Measurements from ENCODE around the gene LAMC3. TPM values are rescaled to one million over a fixed set of nuclear protein-coding genes. Genes with fewer than 3 reads are reported as not detected.
"Not testable (repeated sequence)": the region's sequence is repeated elsewhere in the genome, so short reads cannot be mapped to it uniquely, and the experiment has no call there.

The LAMC3 gene
- total RNA-seq, 1 experiment from 2014 or later: not detected

DNA sequence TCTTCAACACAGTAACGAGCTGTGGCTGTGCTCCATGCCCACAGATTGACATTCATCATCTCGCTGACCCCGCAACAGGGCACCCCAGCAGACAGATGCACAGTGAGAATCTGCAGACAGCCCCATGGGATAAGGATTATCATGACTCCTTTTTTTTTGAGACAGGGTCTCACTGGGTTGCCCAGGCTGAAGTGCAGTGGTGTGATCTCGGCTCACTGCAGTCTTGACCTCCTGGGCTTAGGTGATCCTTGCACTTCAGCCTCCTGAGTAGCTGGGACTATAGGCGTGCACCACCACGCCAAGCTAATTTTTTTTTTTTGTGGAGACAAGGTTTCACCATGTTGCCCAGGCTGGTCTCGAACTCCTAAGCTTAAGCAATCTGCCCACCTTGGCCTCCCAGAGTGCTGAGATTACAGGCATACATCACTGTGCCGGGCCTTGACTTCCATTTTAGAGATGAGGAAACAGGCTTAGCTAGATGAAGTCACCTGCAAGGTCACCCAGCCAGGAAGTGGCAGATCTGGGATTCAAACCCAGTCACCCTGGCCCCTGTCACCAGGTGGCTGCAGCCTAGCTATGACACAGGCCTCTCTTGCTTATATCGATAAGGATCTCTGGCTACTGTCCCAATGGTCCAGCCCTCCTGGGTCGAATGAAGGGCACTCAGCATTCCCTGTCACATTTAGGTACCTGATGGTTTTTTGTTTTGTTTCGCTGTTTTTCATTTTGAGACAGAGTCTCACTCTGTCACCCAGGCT, 92.4 kb downstream of the LAMC3 start:
- H3K4me3 ChIP-seq: no peak overlapping the region
- no peak overlapping the region for H3K27ac ChIP-seq
- no peak for DNase-seq (ENCODE audit: low read depth in 1 of 2, low spot score in 2 of 2)
- H3K36me3 ChIP-seq: no peaks in the 10 kb centered on the region
- peaks cover 15% of the 10 kb centered on the region for H3K27me3 ChIP-seq (replicated peaks)
- H3K9me3 ChIP-seq (replicated peaks): no peaks in the 10 kb centered on the region
- H3K4me1 ChIP-seq (replicated peaks): peaks cover 11% of the 10 kb centered on the region

- Histone ChIP-seq H3K4me1 (replicated peaks) (peaks cover 11% of the 10 kb centered on the region), H3K36me3 (no peaks in the 10 kb centered on the region), H3K27ac (no peak overlapping the region), H3K4me3 (no peak overlapping the region), H3K27me3 (replicated peaks) (0 out of 2 replicates have a peak, but pooled peaks cover under 1% of the 10 kb centered on the region), H3K9me3 (replicated peaks) (no peaks in the 10 kb centered on the region)
- no peak for DNase-seq (ENCODE audit: low read depth in 1 of 2, low spot score in 2 of 2)
Observed at GRCh38 chr9:131103024-131103423, 94.0 kb downstream of the LAMC3 start.

GRCh38 chr9:131103535-131103934, 94.6 kb downstream of the LAMC3 start:
- no peak for DNase-seq (ENCODE audit: low read depth in 1 of 2, low spot score in 2 of 2)
- H3K27ac ChIP-seq: no peak overlapping the region
- no peaks in the 10 kb centered on the region for H3K9me3 ChIP-seq (replicated peaks)
- H3K4me3 ChIP-seq: no peak overlapping the region
- no peaks in the 10 kb centered on the region for H3K36me3 ChIP-seq
- peaks cover 11% of the 10 kb centered on the region for H3K4me1 ChIP-seq (replicated peaks)
- no peaks in the 10 kb centered on the region for H3K27me3 ChIP-seq (replicated peaks)

DNA sequence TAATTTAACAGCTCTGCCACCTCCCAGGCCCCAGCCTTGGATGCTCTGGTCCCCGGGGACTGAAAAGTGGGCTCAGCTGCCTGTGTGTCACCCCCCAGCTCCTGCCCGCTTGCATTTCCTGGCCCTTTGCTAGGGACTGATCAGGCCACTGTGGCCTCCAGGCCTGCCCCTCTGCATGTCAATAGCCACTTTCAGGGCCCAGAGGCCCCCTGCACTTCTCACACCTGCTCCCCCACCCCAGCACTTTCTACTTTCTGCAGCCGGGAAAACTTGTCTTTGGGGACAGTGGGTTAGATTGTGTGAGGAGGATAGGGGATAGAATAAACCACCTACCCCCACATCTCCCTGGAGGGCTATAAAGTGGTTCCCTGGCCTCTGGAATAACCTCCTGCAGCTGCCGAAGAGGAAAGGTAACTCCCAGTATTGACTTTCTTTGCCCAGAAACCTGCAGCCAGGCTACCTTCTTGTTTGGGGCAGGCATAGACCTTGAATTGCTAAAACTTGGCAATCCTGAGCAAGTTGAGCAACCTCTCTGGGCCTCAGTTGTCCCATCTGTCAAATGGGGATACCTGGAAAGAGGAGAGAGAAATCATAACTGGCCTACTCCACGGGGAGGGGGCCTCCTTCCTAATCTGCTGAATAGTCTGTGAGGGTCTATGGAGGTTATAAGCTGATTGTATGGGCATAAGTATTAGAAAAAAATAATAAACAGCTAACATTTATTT, 95.2 kb downstream of the LAMC3 start:
- no peak for DNase-seq (ENCODE audit: low read depth in 1 of 2, low spot score in 2 of 2)
- Histone ChIP-seq H3K27me3 (replicated peaks) (no peaks in the 10 kb centered on the region), H3K36me3 (no peaks in the 10 kb centered on the region), H3K9me3 (replicated peaks) (no peaks in the 10 kb centered on the region), H3K4me1 (replicated peaks) (peaks cover 11% of the 10 kb centered on the region), H3K27ac (no peak overlapping the region), H3K4me3 (no peak overlapping the region)

DNA sequence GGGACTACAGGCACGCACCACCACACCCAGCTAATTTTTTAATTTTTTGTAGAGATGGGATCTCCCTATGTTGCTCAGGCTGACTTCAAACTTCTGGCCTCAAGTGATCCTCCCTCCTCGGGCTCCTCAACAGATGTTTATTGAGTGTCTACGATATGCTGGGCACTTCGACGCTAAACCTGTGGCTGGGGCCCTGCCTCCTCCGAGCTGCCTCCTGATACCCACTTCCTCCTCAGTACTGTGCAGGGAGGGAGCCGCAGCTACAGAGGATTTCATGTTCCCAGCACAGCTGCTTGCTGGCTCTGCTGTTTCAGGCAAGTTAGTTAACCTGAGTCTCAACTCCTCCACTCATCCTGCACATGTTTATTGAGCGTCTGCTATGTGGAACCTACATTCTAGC, 97.0 kb downstream of the LAMC3 start:
- Histone ChIP-seq H3K4me3 (no peak overlapping the region), H3K27me3 (replicated peaks) (no peaks in the 10 kb centered on the region), H3K9me3 (replicated peaks) (no peaks in the 10 kb centered on the region), H3K4me1 (replicated peaks) (peaks cover under 1% of the 10 kb centered on the region; the same call in 1 of the 2 replicates), H3K27ac (no peak overlapping the region), H3K36me3 (no peaks in the 10 kb centered on the region)
- DNase-seq (ENCODE audit: low read depth in 1 of 2, low spot score in 2 of 2): no peak

GRCh38 chr9:131107760-131108159, 98.8 kb downstream of the LAMC3 start:
- Histone ChIP-seq H3K4me3 (no peak overlapping the region), H3K27ac (no peak overlapping the region), H3K27me3 (replicated peaks) (no peaks in the 10 kb centered on the region), H3K9me3 (replicated peaks) (no peaks in the 10 kb centered on the region), H3K36me3 (no peaks in the 10 kb centered on the region), H3K4me1 (replicated peaks) (no peaks in the 10 kb centered on the region)
- DNase-seq (ENCODE audit: low read depth in 1 of 2, low spot score in 2 of 2): no peak

GRCh38 chr9:131111186-131111853, 102.3 kb downstream of the LAMC3 start:
- Histone ChIP-seq H3K4me1 (replicated peaks) (no peaks in the 10 kb centered on the region), H3K36me3 (no peaks in the 10 kb centered on the region), H3K9me3 (replicated peaks) (no peaks in the 10 kb centered on the region), H3K4me3 (no peak overlapping the region), H3K27ac (no peak overlapping the region), H3K27me3 (replicated peaks) (no peaks in the 10 kb centered on the region)
- DNase-seq (ENCODE audit: low read depth in 1 of 2, low spot score in 2 of 2): no peak

GRCh38 chr9:131111854-131112311, 102.9 kb downstream of the LAMC3 start:
- no peak for DNase-seq (ENCODE audit: low read depth in 1 of 2, low spot score in 2 of 2)
- Histone ChIP-seq H3K4me1 (replicated peaks) (no peaks in the 10 kb centered on the region), H3K36me3 (no peaks in the 10 kb centered on the region)

GRCh38 chr9:131112374-131113154, 103.6 kb downstream of the LAMC3 start:
- H3K27ac ChIP-seq: no peak overlapping the region
- H3K36me3 ChIP-seq: no peaks in the 10 kb centered on the region
- no peak overlapping the region for H3K4me3 ChIP-seq
- no peaks in the 10 kb centered on the region for H3K4me1 ChIP-seq (replicated peaks)
- H3K9me3 ChIP-seq (replicated peaks): no peaks in the 10 kb centered on the region
- no peaks in the 10 kb centered on the region for H3K27me3 ChIP-seq (replicated peaks)
- DNase-seq (ENCODE audit: low read depth in 1 of 2, low spot score in 2 of 2): no peak

More at GRCh38 chr9:131111854-131112311, 102.9 kb downstream of the LAMC3 start:
- no peaks in the 10 kb centered on the region for H3K27me3 ChIP-seq (replicated peaks)
- H3K4me3 ChIP-seq: no peak overlapping the region
- no peak overlapping the region for H3K27ac ChIP-seq
- H3K9me3 ChIP-seq (replicated peaks): no peaks in the 10 kb centered on the region

DNA sequence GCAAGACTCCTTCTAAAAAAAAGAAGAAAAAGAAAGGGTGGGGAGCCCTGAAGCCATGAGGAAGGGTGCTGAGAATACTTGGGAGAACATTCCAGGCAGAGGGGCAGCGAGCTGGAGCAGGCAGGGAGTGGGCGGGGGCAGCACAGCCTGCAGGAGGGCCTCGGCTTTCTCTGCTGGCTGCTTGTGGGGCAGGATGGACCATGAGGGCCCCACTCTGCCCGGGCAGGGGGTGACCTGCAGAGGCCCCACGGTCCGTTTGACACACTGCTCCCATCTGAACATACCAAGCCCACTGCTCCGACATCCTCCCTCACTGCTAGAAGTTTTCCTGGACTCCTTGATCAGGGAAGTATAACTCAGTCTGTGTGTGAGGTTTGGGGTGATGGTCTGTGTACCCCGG, 104.7 kb downstream of the LAMC3 start:
- Histone ChIP-seq H3K27ac (no peak overlapping the region), H3K9me3 (replicated peaks) (no peaks in the 10 kb centered on the region), H3K4me3 (no peak overlapping the region), H3K4me1 (replicated peaks) (no peaks in the 10 kb centered on the region), H3K36me3 (no peaks in the 10 kb centered on the region), H3K27me3 (replicated peaks) (no peaks in the 10 kb centered on the region)
- no peak for DNase-seq (ENCODE audit: low read depth in 1 of 2, low spot score in 2 of 2)

DNA sequence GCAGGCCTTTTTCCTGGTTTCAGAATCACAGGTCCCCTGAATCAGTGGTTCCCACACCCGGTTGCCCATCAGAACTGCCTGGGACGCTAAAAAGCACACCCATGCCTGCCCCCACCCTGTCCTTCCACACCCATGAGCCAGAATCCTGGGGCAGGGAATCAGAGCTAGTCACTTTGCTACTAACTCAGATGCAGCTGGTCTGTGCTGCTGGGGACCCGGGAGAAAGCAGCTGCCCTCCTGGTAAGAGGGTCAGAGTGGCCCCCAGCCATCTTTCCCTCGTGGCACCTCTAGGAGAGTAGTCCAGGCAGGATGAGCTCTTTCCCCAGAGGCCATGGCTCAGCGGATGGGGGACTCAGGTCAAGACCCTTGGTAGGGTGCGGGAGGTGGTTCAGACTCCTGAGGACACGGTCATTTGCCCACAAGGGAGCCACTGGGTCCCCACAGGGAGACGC, 105.1 kb downstream of the LAMC3 start:
- no peak overlapping the region for H3K4me3 ChIP-seq
- no peaks in the 10 kb centered on the region for H3K27me3 ChIP-seq (replicated peaks)
- H3K4me1 ChIP-seq (replicated peaks): no peaks in the 10 kb centered on the region
- H3K36me3 ChIP-seq: no peaks in the 10 kb centered on the region
- no peaks in the 10 kb centered on the region for H3K9me3 ChIP-seq (replicated peaks)
- H3K27ac ChIP-seq: no peak overlapping the region
- no peak for DNase-seq (ENCODE audit: low read depth in 1 of 2, low spot score in 2 of 2)

- H3K4me1 ChIP-seq (replicated peaks); H3K9me3 ChIP-seq (replicated peaks); DNase-seq (ENCODE audit: low read depth in 1 of 2, low spot score in 2 of 2); H3K4me3 ChIP-seq; H3K27ac ChIP-seq; H3K27me3 ChIP-seq (replicated peaks); H3K36me3 ChIP-seq: not testable (repeated sequence)
Observed at GRCh38 chr9:131115360-131115742, 106.4 kb downstream of the LAMC3 start.

DNA sequence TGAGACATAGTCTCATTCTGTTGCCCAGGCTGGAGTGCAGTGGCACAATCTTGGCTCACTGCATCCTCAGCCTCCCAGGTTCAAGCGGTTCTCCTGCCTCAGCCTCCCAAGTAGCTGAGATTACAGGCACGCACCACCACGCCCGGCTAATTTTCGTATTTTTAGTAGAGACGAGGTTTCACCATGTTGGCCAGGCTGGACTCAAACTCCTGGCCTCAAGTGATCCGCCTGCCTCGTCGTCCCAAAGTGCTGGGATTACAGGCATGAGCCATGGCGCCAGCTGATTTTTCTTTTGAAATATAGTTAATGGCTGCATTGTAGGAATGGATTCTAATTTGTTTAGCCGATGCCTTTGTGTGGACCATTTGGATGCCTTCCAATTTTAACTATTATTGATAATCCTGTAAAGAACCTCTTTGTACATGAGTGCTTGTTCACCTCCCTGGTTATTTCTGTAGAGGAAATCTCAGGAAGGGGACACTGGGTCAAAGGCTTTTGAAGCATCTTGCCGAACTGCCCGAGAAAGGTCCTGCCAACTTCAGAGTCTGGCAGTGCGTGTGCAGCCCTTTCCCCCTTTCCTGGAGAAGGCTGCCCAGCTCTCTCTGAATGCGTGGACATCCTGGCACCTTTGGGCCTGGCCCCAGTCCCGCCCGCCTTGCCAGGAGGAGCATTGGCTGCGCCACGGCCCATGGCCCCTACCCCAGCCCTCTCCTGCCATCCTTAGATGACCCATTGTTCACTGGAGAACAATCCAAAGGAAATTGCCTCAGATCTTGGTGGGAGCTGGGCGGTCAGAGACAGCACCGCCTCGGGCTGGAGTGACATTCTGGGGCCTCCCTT, 107.5 kb downstream of the LAMC3 start:
- DNase-seq (ENCODE audit: low read depth in 1 of 2, low spot score in 2 of 2): no peak
- Histone ChIP-seq H3K36me3 (no peaks in the 10 kb centered on the region), H3K4me1 (replicated peaks) (no peaks in the 10 kb centered on the region), H3K9me3 (replicated peaks) (no peaks in the 10 kb centered on the region), H3K27me3 (replicated peaks) (no peaks in the 10 kb centered on the region), H3K4me3 (no peak overlapping the region), H3K27ac (no peak overlapping the region)

Measured in SJSA1 (cell line).